H9 (cell line): ENCODE measurements around the gene ZFR2. TPM values are rescaled to one million over a fixed set of nuclear protein-coding genes. Genes with fewer than 3 reads are reported as not detected.

Experiments
- DNase-seq: peaks from one replicate; pipeline ENCODE4 v3.0.0-alpha.2; 2017
- H2AFZ ChIP-seq: one replicate; pipeline ENCODE4 v1.6.1; 2013; ENCODE audit warnings: mild to moderate bottlenecking, low read length, control low read depth, moderate library complexity
- H2AK5ac ChIP-seq: 2 replicates; pipeline ENCODE4 v1.6.1; 2013; ENCODE audit warnings: low read length, control low read depth, mixed read lengths; ENCODE audit not compliant: insufficient read length
- H2BK120ac ChIP-seq: one replicate; pipeline ENCODE4 v1.6.1; 2013; ENCODE audit warnings: low read depth, mild to moderate bottlenecking, low read length, control low read depth, inconsistent platforms; ENCODE audit not compliant: poor library complexity, severe bottlenecking
- H2BK12ac ChIP-seq: 2 replicates; pipeline ENCODE4 v1.6.1; 2013; ENCODE audit warnings: low read length, control low read depth, mixed read lengths, low read depth; ENCODE audit not compliant: insufficient read length
- H2BK15ac ChIP-seq: 2 replicates; pipeline ENCODE4 v1.6.1; 2013; ENCODE audit warnings: low read depth, low read length, control low read depth
- H2BK20ac ChIP-seq: one replicate; pipeline ENCODE4 v1.6.1; 2013; ENCODE audit warnings: low read depth, mild to moderate bottlenecking, low read length, control low read depth, inconsistent platforms; ENCODE audit not compliant: poor library complexity, severe bottlenecking
- H2BK5ac ChIP-seq: 2 replicates; pipeline ENCODE4 v1.6.1; 2013; ENCODE audit warnings: low read length, control low read depth, mixed read lengths; ENCODE audit not compliant: insufficient read length
- H3K14ac ChIP-seq: 2 replicates; pipeline ENCODE4 v1.6.1; 2013; ENCODE audit warnings: low read length, control low read depth; ENCODE audit not compliant: insufficient read depth
- H3K18ac ChIP-seq: 2 replicates; pipeline ENCODE4 v1.6.1; 2013; ENCODE audit warnings: low read depth, mild to moderate bottlenecking, mixed read lengths, low read length, control low read depth; ENCODE audit not compliant: insufficient read length
- H3K23ac ChIP-seq: 2 replicates; pipeline ENCODE4 v1.6.1; 2013; ENCODE audit warnings: low read length, control low read depth, mixed read lengths, low read depth; ENCODE audit not compliant: insufficient read length
- H3K23me2 ChIP-seq: 2 replicates; pipeline ENCODE4 v1.6.1; 2013; ENCODE audit warnings: low read depth, mild to moderate bottlenecking, mixed read lengths, low read length, control low read depth; ENCODE audit not compliant: insufficient read length, poor library complexity, severe bottlenecking
- H3K27ac ChIP-seq: 2 replicates; pipeline ENCODE4 v1.5.1; 2013; ENCODE audit warnings: low read length, control low read depth, mixed read lengths, low read depth; ENCODE audit not compliant: insufficient read length
- H3K27me3 ChIP-seq: 2 replicates; pipeline ENCODE4 v1.6.1; 2013; ENCODE audit warnings: low read length, control low read depth, inconsistent platforms; ENCODE audit not compliant: insufficient read depth
- H3K4ac ChIP-seq: 2 replicates; pipeline ENCODE4 v1.6.1; 2013; ENCODE audit warnings: low read depth, mild to moderate bottlenecking, control low read depth, inconsistent platforms, low read length, moderate library complexity
- H3K4me1 ChIP-seq: 2 replicates; pipeline ENCODE4 v1.6.1; 2013; ENCODE audit warnings: low read length, control low read depth, inconsistent platforms; ENCODE audit not compliant: insufficient read depth
- H3K4me2 ChIP-seq: 2 replicates; pipeline ENCODE4 v1.6.1; 2013; ENCODE audit warnings: low read length, control low read depth, mixed read lengths; ENCODE audit not compliant: insufficient read length, insufficient read depth
- H3K56ac ChIP-seq: 2 replicates; pipeline ENCODE4 v1.6.1; 2013; ENCODE audit warnings: low read depth, mild to moderate bottlenecking, mixed read lengths, low read length, control low read depth; ENCODE audit not compliant: insufficient read length
- H3K79me1 ChIP-seq: 2 replicates; pipeline ENCODE4 v1.6.1; 2013; ENCODE audit warnings: low read depth, mild to moderate bottlenecking, moderate library complexity, low read length, control low read depth, inconsistent platforms; ENCODE audit not compliant: insufficient read depth, poor library complexity, severe bottlenecking
- H3K79me2 ChIP-seq: 2 replicates; pipeline ENCODE4 v1.6.1; 2013; ENCODE audit warnings: low read length, control low read depth, inconsistent platforms; ENCODE audit not compliant: insufficient read depth
- H3K9ac ChIP-seq: 2 replicates; pipeline ENCODE4 v1.6.1; 2013; ENCODE audit warnings: low read length, control low read depth, mixed read lengths; ENCODE audit not compliant: insufficient read length; ENCODE audit errors: extremely low read depth
- H3K9me3 ChIP-seq: one replicate; pipeline ENCODE4 v1.6.1; 2013; ENCODE audit warnings: low read depth, low read length, inconsistent platforms; ENCODE audit not compliant: control insufficient read depth
- H3T11ph ChIP-seq: one replicate; pipeline ENCODE4 v1.6.1; 2013; ENCODE audit warnings: mild to moderate bottlenecking, low read length, control low read depth, inconsistent platforms
- H4K20me1 ChIP-seq: one replicate; pipeline ENCODE4 v1.6.1; 2013; ENCODE audit not compliant: control insufficient read depth, insufficient read length, insufficient read depth
- H4K5ac ChIP-seq: 2 replicates; pipeline ENCODE4 v1.6.1; 2013; ENCODE audit warnings: low read depth, mild to moderate bottlenecking, mixed read lengths, low read length, control low read depth; ENCODE audit not compliant: insufficient read length
- H4K8ac ChIP-seq: replicated peaks from 2 replicates; pipeline ENCODE4 v1.6.1; 2013; ENCODE audit warnings: low read length, control low read depth, mixed read lengths, low read depth; ENCODE audit not compliant: insufficient read length
- H4K91ac ChIP-seq: 2 replicates; pipeline ENCODE4 v1.6.1; 2013; ENCODE audit warnings: low read depth, mild to moderate bottlenecking, moderate library complexity, mixed read lengths, low read length, control low read depth; ENCODE audit not compliant: insufficient read length
- H3K27ac Mint-ChIP-seq, 3 experiments: 2 replicates in 2 of 3; 3 replicates in 1 of 3; pipeline ENCODE4 v1.8.0; 2020 to 2021; ENCODE audit warnings: mixed read lengths in 3 of 3, mild to moderate bottlenecking in 1 of 3, moderate library complexity in 1 of 3
- H3K27me3 Mint-ChIP-seq: 2 replicates; pipeline ENCODE4 v1.8.0; 2021; ENCODE audit warnings: low read depth, mild to moderate bottlenecking, moderate library complexity, mixed read lengths
- H3K36me3 Mint-ChIP-seq, 3 experiments: 2 replicates in 2 of 3; 3 replicates in 1 of 3; pipeline ENCODE4 v1.8.0; 2020 to 2021; ENCODE audit warnings: low read depth in 3 of 3, mixed read lengths in 3 of 3; ENCODE audit not compliant: insufficient read depth in 1 of 3
- H3K4me1 Mint-ChIP-seq, 2 experiments: 2 replicates each; pipeline ENCODE4 v1.8.0; 2020; ENCODE audit warnings: mixed read lengths in 2 of 2
- H3K4me3 Mint-ChIP-seq, 2 experiments: 2 replicates in 1 of 2; 3 replicates in 1 of 2; pipeline ENCODE4 v1.8.0; 2020 to 2021; ENCODE audit warnings: mild to moderate bottlenecking in 2 of 2, mixed read lengths in 2 of 2, moderate library complexity in 1 of 2
- H3K9me3 Mint-ChIP-seq, 2 experiments: 2 replicates in 1 of 2; 3 replicates in 1 of 2; pipeline ENCODE4 v1.8.0; 2020; ENCODE audit warnings: mild to moderate bottlenecking in 2 of 2, mixed read lengths in 2 of 2, moderate library complexity in 1 of 2
- CTCF ChIP-seq: fragments of 200-600 bp; sonication (generic); conservative IDR thresholded peaks from 3 replicates; pipeline ENCODE4 v1.8.0; 2021; ENCODE audit warnings: antibody characterized with exemption, mild to moderate bottlenecking
- WGBS: extraction: QIAGEN DNeasy Blood & Tissue Kit; methylation state at CpG from one replicate; pipeline ENCODE4 v1.1.7; 2013; ENCODE audit warnings: missing lambda C conversion rate, low lambda C conversion rate, mixed read lengths; ENCODE audit not compliant: insufficient read length; ENCODE audit errors: extremely low coverage; 5-methylcytosine and 5-hydroxymethylcytosine counted together
- total RNA-seq: library from RNA; stranded (reverse); gene quantifications from 2 replicates; pipeline ENCODE4 v1.2.1, GENCODE V29; 2021

Gene ZFR2
- total RNA-seq, 1 experiment from 2014 or later: 18.3 TPM

GRCh38 chr19:3844596-3844995, 24.2 kb downstream of the ZFR2 start:
- no peak overlapping the region for H4K91ac ChIP-seq
- WGBS: no CpG with 5 or more reads among the region's 5 CpGs
- H2BK15ac ChIP-seq: no peak overlapping the region
- no peak overlapping the region for H2BK5ac ChIP-seq
- H3K9me3 ChIP-seq: no peaks in the 10 kb centered on the region
- no peak overlapping the region for H2BK12ac ChIP-seq
- no peak overlapping the region for H3T11ph ChIP-seq
- no peak overlapping the region for H3K4ac ChIP-seq
- H2BK20ac ChIP-seq: no peak overlapping the region
- H3K4me1 Mint-ChIP-seq: no peaks in the 10 kb centered on the region
- H3K27ac Mint-ChIP-seq: no peak overlapping the region
- peaks cover 0 to 2% of the 10 kb centered on the region in 2 experiments; a peak in 1 of 5 replicates for H3K9me3 Mint-ChIP-seq
- H4K8ac ChIP-seq: no peak overlapping the region
- H3K18ac ChIP-seq: no peak overlapping the region
- H3K4me3 Mint-ChIP-seq: no peak overlapping the region
- H3K79me2 ChIP-seq: no peaks in the 10 kb centered on the region
- H3K36me3 Mint-ChIP-seq: peaks cover 0 to 1% (median 0%) of the 10 kb centered on the region in 3 experiments; a peak in 2 of 7 replicates
- no peak for TF ChIP-seq CTCF
- no peak overlapping the region for H3K56ac ChIP-seq
- H3K79me1 ChIP-seq: no peaks in the 10 kb centered on the region
- H3K4me2 ChIP-seq: no peak overlapping the region
- no peak overlapping the region for H2AK5ac ChIP-seq
- H2AFZ ChIP-seq: no peak overlapping the region
- DNase-seq: no peak
- no peaks in the 10 kb centered on the region; the same call in 1 of the 2 replicates for H3K4me1 ChIP-seq
- H4K5ac ChIP-seq: no peak overlapping the region
- H3K14ac ChIP-seq: no peak overlapping the region
- no peak overlapping the region for H3K27ac ChIP-seq
- H4K20me1 ChIP-seq: no peaks in the 10 kb centered on the region
- H3K23me2 ChIP-seq: no peaks in the 10 kb centered on the region
- no peaks in the 10 kb centered on the region for H3K27me3 ChIP-seq
- no peak overlapping the region for H3K9ac ChIP-seq
- H3K23ac ChIP-seq: no peak overlapping the region
- peaks cover 1% of the 10 kb centered on the region for H3K27me3 Mint-ChIP-seq
- no peak overlapping the region for H2BK120ac ChIP-seq
